Psoas muscle (tissue), 8 donors: ENCODE measurements around the gene TAF3. TPM values are rescaled to one million over a fixed set of nuclear protein-coding genes. Genes with fewer than 3 reads are reported as not detected.

Source experiments
- ATAC-seq, 4 donors: fragments of 200-7000 bp; cut with Tn5 transposase; one replicate each; pipeline ENCODE4 v1.9.1; 2020; ENCODE audit warnings: moderate library complexity in 3 of 4, mild to moderate bottlenecking in 2 of 4
- DNase-seq, 2 donors: peaks; one replicate each; pipeline ENCODE4 v3.0.0-alpha.2; 2020
- H3K27ac ChIP-seq: fragments of 200-600 bp; one replicate; pipeline ENCODE4 v1.8.0; 2022
- H3K27me3 ChIP-seq, 3 donors: fragments of 200-600 bp in 1 of 3; one replicate each; pipeline versions ENCODE4 v1.6.1 to v1.8.0; 2013 to 2022; ENCODE audit warnings: low read length in 2 of 3, mild to moderate bottlenecking in 2 of 3, moderate library complexity in 1 of 3; ENCODE audit not compliant: insufficient read depth in 3 of 3
- H3K36me3 ChIP-seq, 2 donors: fragments of 200-600 bp in 1 of 2; one replicate each; pipeline versions ENCODE4 v1.6.1 to v1.8.0; 2013 to 2022; ENCODE audit warnings: low read depth in 1 of 2, mild to moderate bottlenecking in 1 of 2, moderate library complexity in 1 of 2; ENCODE audit not compliant: insufficient read depth in 1 of 2
- H3K4me1 ChIP-seq: fragments of 200-600 bp; one replicate; pipeline ENCODE4 v1.8.0; 2022
- H3K4me3 ChIP-seq: fragments of 200-600 bp; one replicate; pipeline ENCODE4 v1.8.0; 2022; ENCODE audit warnings: mild to moderate bottlenecking
- H3K9me3 ChIP-seq: fragments of 200-600 bp; one replicate; pipeline ENCODE4 v1.8.0; 2022
- WGBS, 3 donors: extraction: QIAGEN DNeasy Blood & Tissue Kit; methylation state at CpG; one replicate each; pipeline versions ENCODE4 v1.1.6 to v1.1.7; 2013; 5-methylcytosine and 5-hydroxymethylcytosine counted together
- intact Hi-C, 2 donors: fragments of 100-400 bp; cut with DNase I; formaldehyde crosslinking; loops; one replicate each; pipeline versions ENCODE4 v1.11.0 to v1.14.2; 2022
- polyA plus RNA-seq, 3 donors: library from polyadenylated mRNA; stranded (reverse); fragments of 200-250 nt; gene quantifications; one replicate each; pipeline ENCODE4 v1.2.3, GENCODE V29; 2013
- total RNA-seq, 4 donors: library from RNA; stranded (reverse); fragmentation: NEBNext Ultra II Directional in 2 of 4; extraction: Animal tissue kit (Norgen Biotek cat#: 25700) in 2 of 4; gene quantifications; one replicate each; pipeline versions ENCODE4 v1.2.1 to v1.2.4, GENCODE V29; 2021 to 2023
- TF ChIP-seq, protein P1 (sequence below): fragments of 200-600 bp; IDR thresholded peaks from one replicate; pipeline ENCODE4 v1.8.0; 2022; ENCODE audit warnings: antibody characterized with exemption
- donor health status: healthy with polysubstance abuse.
- donor health status: DM: no; HTN: no; CAD: no; lungs with moderate emphysema.
- donor health status: Bipolar disorder and iron deficiency.
- donor health status: healthy.
- donor health status: DM: yes; HTN: yes; CAD: no.
- donor health status: DM: no; HTN: no; CAD: no.
- donor health status: DM: no; HTN: no; CAD: no.
- donor health status: DM: yes; HTN: yes; CAD: no.

TAF3 gene
- total and polyA plus RNA-seq, 7 donors: 4.6 to 21.5 (median 13.0) TPM

- no peaks in the 10 kb centered on the region for H3K27me3 ChIP-seq
- H3K4me1 ChIP-seq: no peaks in the 10 kb centered on the region
- H3K4me3 ChIP-seq: no peak overlapping the region
- no peak for ATAC-seq
- DNase-seq: no peak
- H3K36me3 ChIP-seq: no peaks in the 10 kb centered on the region
- intact Hi-C loops: no loop called here
- TF ChIP-seq, protein P1, sequence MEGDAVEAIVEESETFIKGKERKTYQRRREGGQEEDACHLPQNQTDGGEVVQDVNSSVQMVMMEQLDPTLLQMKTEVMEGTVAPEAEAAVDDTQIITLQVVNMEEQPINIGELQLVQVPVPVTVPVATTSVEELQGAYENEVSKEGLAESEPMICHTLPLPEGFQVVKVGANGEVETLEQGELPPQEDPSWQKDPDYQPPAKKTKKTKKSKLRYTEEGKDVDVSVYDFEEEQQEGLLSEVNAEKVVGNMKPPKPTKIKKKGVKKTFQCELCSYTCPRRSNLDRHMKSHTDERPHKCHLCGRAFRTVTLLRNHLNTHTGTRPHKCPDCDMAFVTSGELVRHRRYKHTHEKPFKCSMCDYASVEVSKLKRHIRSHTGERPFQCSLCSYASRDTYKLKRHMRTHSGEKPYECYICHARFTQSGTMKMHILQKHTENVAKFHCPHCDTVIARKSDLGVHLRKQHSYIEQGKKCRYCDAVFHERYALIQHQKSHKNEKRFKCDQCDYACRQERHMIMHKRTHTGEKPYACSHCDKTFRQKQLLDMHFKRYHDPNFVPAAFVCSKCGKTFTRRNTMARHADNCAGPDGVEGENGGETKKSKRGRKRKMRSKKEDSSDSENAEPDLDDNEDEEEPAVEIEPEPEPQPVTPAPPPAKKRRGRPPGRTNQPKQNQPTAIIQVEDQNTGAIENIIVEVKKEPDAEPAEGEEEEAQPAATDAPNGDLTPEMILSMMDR: no peak
- H3K27ac ChIP-seq: no peak overlapping the region
- peaks cover 20% of the 10 kb centered on the region for H3K9me3 ChIP-seq
- 72 to 91% (median 90%) methylated on average over 4 of the region's 4 CpGs for WGBS, 3 donors
Measured at GRCh38 chr10:7861509-7862120, 43.3 kb downstream of the TAF3 start.

- intact Hi-C loops: no loop called here
- Histone ChIP-seq H3K36me3 (no peaks in the 10 kb centered on the region), H3K9me3 (peaks cover 20% of the 10 kb centered on the region), H3K4me3 (no peak overlapping the region), H3K27ac (no peak overlapping the region), H3K27me3 (no peaks in the 10 kb centered on the region), H3K4me1 (no peaks in the 10 kb centered on the region)
- no peak for ATAC-seq
- TF ChIP-seq, protein P1: no peak
- DNase-seq: no peak
Measured at GRCh38 chr10:7862121-7862514, 43.8 kb downstream of the TAF3 start.

- TF ChIP-seq, protein P1: no peak
Measured at GRCh38 chr10:7866176-7866575, 47.9 kb downstream of the TAF3 start.

GRCh38 chr10:7872041-7872442 is 53.7 kb downstream of the TAF3 start:
- WGBS, 3 donors: 29 to 33% (median 29%) methylated on average over 5 of the region's 5 CpGs
- Histone ChIP-seq H3K27ac (no peak overlapping the region), H3K27me3 (no peaks in the 10 kb centered on the region), H3K36me3 (no peaks in the 10 kb centered on the region), H3K4me1 (no peaks in the 10 kb centered on the region), H3K9me3 (no peaks in the 10 kb centered on the region), H3K4me3 (peak overlapping the region; percentile 50)
- TF ChIP-seq, protein P1: peak; percentile 84
- intact Hi-C loops: loop anchor here (5.0 to 10.0 kb wide), 2 partner anchors 1340 to 1433 kb away; no protein-coding TSS in a partner anchor
- ATAC-seq (peak in 1 of 4 donors; percentile 50), DNase-seq (no peak)

More at GRCh38 chr10:7866176-7866575, 47.9 kb downstream of the TAF3 start:
- Histone ChIP-seq H3K27ac (no peak overlapping the region), H3K4me3 (no peak overlapping the region), H3K9me3 (peaks cover 17% of the 10 kb centered on the region), H3K4me1 (no peaks in the 10 kb centered on the region), H3K36me3 (no peaks in the 10 kb centered on the region), H3K27me3 (no peaks in the 10 kb centered on the region)
- WGBS, 3 donors: 92 to 96% (median 93%) methylated on average over 7 of the region's 7 CpGs
- DNase-seq (no peak), ATAC-seq (no peak)
- intact Hi-C loops: no loop called here

- H3K4me3 ChIP-seq: no peak overlapping the region
- H3K27ac ChIP-seq: no peak overlapping the region
- intact Hi-C loops: loop anchor here (5.0 to 10.0 kb wide), 2 partner anchors 1337 to 1430 kb away; no protein-coding TSS in a partner anchor
- no peaks in the 10 kb centered on the region for H3K36me3 ChIP-seq
- H3K27me3 ChIP-seq: no peaks in the 10 kb centered on the region
- ATAC-seq: no peak
- WGBS, 3 donors: 80 to 88% (median 81%) methylated on average over 2 of the region's 2 CpGs
- no peaks in the 10 kb centered on the region for H3K4me1 ChIP-seq
- TF ChIP-seq, protein P1: no peak
- no peaks in the 10 kb centered on the region for H3K9me3 ChIP-seq
- no peak for DNase-seq
Measured at GRCh38 chr10:7874864-7875263, 56.6 kb downstream of the TAF3 start.
